CD4-positive, alpha-beta T cell treated with Interleukin-17A for 4 hours (primary cell): ENCODE results near the gene MOG.

Source experiments
- DNase-seq: peaks from one replicate; pipeline ENCODE4 v3.0.0-alpha.2; 2020; ENCODE audit warnings: mixed read lengths

MOG gene

DNA sequence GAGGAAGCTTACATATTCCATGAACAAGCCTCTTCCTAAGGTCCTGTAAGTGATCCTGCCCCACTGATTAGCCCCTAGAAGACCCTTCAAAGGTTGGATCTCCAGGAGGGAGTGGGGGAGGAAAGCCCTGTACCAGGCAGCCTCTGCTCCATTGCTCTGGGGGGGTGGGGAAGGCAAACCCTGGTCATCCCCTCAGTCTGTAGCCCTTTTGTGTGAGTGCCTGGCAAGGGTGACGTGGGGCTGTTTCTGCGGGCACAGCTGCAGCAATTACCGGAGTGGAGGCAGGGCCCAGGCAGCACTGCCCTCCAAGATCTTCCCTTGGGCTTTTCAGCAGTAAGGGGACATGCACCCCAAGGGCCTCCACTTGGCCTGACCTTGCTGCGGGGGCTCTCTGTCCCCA is at the start of gene MOG:
MOG (plus strand) TSS at position 295 of the 400 bp plus-strand sequence. CDS start 118 bp downstream, outside the sequence.
- DNase-seq = no peak

DNA sequence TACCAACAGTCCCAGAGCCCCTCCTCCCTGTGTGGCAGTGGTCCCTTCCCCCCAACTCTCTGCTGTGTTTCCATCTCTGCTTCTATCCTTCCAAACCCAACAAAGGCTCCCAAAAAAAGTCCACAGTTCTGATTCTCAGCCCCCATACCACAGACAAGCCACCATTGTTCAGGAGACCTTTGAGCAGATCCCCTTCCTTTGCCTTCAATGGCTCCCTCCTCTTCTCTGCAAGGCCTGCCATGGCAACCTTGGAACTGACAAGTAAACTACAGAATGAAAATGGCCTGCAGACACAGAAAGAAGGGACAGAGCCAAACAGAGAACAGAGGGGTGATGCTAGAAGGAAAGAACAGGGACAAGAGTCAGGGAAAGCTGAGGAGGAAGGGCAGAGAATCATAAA is 48.8 kb upstream of the MOG start:
- no peak for DNase-seq

DNA sequence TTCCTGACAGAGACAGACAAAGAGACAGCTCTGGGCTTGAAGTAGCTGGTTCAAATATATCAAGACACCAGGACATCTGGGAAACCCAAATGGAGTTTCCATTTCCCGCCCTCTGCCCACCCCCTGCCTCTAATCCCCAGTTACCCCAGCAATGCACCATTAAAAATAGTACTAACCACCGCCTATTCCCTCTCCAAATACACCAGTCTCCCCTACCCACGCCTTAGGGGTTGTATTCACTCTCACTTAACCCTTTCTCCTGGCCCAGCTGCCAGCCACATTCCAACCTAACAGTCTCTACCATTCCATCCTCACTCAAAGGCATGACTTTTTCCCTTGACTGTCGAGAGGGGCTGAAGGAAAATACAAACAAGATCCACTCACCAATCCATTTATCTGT is 46.4 kb upstream of the MOG start:
- no peak for DNase-seq

DNA sequence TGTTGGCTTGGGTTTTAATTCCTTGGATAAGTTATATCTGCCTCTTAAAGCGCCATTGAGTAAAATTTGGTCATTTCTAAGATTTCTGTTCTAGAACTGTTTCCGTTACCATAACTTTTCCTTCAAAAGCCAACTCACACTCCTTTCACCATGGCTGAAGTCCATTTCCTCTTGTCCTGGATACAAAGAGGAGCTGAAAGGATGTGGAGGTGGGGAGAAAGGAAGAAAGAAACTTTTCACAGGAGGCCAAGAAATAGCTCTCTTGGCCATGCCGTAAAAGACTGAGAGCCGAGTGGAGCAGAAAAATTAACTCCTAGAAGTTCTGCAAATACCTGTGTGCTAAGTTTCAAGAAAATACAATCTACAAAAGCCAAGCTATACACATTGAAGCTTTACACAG is 45.5 kb upstream of the MOG start:
- no peak for DNase-seq

DNA sequence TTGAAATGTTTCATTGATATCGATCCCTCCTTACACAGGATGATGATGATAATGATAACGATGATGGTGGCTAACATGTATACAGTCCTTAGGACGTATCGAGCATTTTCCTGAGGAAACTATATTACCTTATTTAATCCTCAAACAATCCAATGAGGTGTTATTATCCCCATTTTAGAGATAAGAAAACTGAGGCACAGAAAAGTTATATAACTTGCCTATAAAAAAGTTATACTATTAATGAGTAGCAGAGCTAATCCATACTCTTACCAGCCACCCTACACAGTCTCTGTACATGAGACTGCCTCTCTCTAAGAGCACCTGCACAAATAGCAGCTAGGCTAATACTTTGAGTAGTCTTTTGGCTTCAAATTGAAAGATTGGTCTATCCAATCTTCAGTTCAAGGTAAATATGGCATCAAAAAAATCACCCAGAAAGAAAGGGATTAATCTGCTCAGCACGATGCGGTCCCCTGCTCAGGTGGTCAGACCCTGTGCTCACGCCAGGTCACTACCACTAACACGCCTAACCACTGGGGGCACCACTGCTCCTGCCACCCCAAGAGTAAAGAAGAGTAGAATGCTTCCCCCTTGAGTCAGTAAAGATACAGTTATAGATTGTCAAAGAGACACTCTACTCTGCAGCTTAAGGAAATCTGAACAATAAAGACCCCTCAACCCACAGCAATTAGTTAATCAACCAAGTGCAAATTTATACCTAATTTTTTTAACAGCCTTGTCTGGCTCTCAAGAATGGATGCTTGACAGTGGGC is 38.9 kb upstream of the MOG start:
- peak; percentile 10 for DNase-seq

DNA sequence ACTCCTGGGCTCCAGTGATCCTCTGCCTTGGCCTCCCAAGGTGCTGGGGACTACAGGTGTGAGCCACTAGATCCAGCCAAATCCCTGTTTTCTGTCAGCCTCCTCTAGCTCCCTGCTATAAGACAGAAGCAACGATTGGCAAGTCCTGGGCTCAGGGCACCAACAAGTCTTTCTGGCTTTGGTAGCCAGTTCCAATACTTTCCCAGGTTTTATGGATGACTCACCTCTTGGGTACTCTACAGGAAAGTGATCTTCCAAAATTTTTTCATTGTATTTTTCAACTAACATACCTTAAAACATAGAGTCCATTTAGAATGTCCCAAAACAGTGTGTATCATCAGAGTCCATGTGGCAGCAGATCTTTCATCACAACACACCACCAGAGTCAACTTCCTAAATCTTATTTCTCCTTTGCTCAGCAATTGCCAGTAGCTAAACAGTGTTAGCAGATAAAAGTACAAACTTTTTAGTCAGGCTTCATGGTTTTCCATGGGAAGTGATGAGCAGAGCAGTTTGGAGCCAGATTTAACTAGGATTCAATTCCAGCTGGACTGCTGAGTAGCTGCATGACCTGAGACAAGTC is 37.2 kb upstream of the MOG start:
- DNase-seq = no peak

DNA sequence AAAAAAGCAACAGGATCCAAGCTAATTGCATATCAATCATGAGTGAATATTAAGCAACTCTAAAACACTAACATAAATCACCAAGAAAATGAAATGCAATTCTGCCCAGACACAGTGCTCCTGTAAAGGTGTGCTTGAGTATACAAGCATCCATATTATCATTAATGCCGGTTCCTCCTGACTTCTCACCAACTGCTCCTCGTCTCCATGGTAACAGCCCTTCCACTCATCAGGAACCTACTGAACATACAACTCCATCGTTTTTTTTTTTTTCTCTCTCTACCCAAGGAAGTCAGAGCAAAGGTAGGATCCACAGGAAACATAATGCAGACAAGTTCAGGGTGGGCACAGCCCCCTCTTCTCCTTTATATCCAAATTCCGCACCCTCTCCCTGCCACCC is 36.3 kb upstream of the MOG start:
- DNase-seq = no peak

DNA sequence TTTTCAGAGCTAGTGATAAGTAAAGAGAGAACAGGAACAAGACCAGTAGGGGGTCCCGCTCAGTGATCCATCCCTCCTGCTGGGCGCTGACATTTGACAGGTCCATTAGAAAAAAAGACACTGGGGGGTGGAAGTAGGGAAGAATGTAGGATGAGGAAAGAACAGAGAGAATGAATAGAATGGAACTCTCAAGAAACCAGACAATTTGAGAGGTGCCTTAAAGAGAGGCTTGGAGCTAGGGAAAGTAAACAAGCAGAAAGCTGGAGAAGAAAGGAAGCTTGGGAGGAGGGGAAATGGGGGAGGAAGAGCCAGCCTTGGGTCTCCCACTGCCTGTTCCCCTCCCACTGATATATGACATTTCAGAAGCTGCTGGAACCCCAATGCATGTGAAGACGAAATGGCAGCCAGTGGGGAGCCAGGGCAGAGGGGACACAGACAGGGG is 32.4 kb upstream of the MOG start:
- no peak for DNase-seq

DNA sequence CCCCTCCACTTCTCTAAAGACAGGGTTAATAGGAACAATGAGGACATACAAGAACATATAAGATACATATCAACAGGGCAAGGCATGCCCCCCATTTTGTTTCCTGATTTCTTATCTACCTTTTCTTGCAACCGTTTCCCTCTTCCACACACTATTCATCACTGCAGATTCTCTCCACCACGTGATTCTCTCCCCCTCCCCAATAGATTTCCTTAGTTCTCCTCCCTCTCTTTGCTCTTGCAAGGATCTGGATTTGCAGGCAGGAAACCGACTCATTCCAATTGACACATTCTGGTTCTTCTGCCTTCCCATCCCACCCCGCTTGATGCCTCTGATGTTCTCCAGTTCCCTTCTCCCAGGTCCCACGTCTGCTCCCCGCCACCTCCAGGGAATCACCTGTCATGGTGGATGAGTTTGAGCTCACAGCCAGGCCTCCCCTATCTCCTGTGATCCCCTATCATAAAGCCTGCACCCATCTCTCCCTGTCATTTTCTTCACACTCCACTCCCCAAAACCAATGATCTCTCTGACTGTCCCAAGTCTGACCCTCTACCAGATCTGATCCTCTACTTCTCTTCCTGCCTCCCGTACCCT is 31.5 kb upstream of the MOG start:
- DNase-seq = no peak

DNA sequence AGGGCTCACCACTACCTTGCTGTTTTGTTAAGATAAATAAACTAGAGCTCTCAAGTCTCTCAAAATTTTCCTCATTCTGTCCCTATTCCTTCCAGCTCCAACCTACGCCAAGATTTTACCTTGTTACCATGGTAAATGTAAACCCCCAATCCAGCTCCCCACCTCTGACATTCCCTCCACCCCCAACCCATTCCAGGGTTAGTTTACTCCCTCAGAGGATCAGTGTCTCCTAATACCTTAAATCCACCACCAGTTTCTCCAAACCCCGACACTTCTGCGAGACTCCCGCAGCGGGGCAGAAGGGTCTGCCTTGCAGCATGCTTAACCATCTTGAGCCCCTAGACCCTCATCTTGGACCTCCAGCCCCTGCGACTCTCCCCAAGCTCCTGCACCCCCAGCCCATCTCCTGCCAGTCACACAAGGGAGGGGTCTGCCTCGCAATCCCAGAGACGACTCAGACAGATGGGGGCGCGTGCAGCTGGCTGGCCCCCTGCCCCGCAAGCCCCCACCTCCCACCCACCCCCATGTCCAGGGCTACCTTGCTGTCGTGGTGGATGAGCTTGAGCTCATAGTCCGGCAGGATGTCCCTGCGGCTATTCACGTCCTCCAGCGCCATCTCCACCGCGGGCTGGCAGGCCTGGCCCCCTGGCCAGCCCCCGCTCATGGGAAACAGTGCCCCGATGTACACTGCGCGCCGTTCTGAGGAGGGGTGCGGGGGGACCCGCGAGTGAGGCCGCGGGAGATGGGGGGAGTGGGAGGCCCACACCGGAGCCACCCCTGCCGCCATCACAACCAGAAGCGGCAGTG is 29.7 kb upstream of the MOG start:
- no peak for DNase-seq

DNA sequence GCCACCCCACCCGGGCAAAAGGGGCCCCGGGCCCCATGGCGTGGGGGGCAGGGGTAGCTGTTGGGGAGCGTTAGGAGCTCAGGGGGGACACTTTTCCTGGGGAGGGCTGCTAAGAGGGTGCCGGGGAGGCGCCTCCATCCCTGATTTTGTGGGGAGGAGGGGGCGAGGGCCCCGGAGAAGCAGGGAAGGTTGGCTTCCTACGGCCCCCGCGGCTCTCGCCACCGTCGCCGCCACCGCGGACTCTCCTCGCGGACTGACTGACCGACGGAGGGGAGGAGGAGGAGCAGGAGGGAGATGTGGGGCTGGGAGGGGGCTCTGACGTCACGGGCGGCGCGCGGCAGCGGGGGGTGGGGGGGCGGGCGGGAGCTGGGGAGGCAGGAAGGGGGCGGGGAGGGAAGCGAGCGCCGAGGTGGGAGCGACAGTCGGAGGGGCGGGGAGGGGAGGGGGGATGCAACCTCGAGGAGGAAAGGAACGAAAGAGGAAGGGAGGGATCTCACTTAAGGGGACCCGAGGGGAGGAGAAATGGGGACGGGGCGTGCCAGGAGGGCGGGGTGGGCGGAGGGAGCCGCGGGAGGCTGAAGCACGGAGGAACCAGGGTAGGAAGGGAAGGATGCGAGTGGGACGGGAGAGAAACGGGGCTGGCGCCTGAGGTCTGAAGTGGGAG is 29.0 kb upstream of the MOG start:
- DNase-seq = peak; percentile 80

DNA sequence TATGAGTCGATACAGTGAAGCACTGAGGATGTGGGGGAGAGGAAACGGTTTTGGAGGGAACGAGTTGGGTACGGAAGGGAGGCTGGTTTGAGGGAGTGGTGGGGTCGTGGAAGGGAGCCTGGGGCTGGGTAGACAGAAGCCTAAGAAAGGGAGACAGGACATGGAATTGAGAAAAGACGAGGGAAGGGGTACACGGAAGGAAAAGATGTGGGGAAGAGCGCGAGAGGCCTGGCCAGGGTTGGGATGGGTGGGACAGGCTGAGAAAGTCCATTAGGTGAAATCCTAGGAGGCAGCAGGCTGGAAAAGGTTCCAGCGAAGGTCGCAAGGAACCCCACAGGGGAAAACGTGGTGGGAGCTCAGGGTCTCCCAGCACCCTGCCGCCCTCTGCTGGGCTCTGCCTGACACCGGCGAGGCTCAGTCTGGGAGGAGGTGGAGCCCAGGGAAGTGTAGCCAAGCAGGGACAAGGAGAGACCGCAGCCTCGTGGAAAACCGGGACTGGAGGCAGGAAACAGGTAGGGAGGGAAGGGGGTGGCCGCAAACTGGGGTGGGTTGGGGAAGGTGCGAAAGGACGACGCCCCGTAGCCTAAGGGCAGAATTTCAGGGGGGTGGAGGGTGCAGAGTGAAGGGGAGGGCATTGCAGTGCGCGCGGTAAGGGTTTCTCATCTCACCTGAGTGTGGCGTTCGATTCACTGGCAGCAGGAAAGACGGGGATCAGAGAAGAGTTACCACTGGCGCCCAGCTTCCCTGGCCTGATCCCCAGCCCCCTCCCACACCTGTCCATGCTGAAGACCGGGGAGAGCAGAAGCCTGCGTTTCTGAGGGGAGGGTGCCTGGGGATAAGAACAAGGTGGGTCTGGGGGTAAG is 28.2 kb upstream of the MOG start:
- DNase-seq = peak; percentile 72

DNA sequence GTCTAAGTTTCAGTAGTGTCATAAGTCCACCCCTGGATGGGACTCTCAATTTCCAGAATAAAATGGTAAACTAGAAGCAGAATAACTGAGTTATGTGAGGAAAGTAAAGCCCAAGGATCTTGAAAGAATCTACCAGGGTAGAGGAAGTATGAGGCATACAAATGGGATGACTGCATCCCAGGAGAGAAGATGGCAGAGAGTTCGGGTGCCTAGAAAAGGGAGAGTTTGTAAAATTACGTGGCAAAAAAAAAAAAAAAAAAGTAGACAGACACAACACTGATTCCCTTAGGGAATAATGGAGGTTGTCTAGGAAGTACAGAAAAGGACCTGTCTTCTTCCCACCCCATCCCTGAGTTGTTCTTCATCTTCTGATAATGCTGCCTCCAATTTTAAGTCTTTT is 27.3 kb upstream of the MOG start:
- DNase-seq = no peak

DNA sequence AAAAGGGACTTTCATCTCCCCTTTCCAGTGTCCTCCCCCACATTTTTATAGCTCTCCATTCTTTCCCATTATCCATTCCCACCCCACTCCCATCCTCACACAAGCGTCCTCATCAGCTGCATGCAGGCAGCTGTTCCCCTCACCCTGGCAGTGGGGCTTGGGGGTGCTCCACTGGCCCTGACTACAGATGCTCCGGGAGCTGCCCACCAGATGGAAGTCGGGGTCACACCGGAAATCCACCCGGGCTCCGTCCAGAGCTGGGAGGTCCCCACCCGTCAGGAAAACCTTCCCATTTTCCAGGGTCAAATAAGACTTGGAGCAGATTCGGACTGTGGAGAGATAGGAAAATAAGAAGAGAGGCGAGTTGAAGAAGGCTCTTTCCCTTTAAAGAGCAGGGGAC is 26.6 kb upstream of the MOG start:
- no peak for DNase-seq

DNA sequence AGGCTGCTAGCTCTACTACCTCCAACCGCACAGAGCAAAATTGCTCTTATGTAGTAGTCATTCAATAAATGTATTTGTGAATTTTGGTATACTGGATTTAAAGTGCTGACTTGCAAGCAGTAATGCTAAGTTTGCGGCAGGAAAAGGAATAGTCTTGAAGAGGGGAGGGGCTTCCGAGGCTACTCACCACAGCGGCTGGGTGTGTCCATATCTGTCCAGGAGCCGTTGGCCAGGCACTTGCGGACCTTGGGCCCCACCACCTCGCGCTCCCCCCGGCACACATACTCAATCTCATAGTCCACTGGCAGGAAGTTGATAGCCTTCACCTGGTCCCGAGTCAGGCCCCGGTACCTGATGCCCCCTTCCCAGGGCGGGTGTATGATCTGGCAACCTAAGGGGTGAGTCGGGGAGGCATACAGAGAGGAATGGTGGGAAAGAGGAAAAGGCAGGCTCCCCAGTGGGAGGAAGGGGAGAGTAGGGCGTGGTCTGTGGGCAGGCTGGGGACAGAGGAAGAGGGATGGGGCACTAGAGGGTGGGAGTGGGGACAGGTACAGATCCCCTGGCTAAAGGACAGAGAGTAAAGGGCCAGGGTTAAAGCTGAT is 25.6 kb upstream of the MOG start:
- no peak for DNase-seq

DNA sequence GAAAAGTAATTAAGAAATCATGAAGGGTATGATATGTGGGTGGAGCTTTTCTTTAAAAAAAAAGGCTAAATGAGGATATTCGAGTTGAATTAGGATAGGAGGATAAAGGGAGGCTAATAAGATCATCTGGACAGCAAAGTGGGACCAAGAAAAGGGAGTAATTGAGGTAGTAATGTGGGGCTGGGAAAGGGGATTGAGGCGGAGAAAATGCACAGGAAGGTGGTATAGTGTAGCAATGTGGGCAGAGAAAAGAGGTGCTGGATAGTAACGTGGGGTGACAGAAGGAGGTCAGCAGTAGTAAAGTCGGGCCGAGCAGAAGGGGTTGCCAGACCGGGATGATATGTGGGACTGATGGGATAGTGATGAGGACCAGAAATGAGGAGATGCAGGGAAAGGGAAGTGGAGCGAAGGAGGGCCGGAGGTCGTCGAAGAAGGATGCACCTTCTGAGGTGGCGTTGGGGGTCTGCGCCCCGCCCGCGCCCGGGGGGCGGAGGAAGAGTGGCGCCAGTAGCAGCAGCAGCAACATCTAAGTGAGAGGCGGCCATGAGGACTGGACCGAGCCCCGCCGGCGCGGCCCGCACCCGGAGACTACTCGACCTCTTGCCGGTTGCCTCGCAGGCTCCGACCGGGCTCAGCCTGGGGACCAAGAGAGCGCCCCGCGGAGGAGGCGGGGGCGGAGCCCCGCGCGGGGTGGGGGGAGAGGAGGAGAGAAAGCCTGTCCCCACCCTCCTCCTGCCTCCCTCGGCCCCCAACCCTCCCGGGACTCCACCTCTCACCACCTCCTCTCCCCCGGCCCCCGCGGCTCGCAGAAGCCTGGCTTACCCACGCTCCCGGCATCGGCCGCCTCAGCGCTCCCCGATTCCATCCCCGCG is 24.8 kb upstream of the MOG start:
- DNase-seq = peak; percentile 83

DNA sequence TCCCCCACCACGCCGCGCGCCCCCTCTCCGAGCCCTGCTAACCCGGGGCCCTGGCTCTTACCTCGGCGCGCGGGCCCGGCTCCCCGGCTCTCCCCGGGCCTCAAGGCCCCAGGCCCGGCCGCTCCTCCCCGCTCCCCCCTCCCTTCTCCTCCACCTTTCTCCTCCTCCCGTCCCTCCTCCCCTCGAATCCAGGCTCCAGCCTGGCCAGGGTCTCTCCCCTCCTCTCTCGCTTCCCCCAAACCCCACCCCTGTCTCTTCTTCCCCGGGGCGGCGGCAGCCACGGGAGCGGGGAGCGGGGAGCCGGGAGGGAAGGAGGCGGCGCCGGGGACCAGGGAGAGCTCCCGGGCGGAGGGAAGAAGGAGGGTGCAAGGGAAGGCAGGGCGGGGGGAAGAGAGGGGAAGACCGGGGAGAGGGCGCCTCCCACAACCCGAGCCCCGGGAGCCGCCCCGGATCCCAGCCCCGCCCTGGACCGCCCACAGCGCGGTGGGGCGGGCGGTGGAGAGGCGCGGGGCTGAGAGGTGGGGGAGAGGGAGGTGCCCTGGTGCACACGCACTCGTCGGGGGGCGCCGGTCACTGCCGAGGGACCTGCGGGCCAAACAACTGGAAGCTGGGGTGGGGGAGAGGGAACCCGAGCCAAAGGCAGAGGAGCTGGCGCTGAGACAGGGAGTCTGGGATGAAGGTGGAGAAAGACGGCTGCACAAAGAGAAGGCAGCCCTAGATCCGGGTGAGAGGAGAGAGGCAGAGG is 23.9 kb upstream of the MOG start, which contains the start of gene GABBR1:
GABBR1 (minus strand) TSS at position 395 of the 745 bp plus-strand sequence. CDS start 798 bp downstream, outside the sequence.
- DNase-seq = peak; percentile 87

DNA sequence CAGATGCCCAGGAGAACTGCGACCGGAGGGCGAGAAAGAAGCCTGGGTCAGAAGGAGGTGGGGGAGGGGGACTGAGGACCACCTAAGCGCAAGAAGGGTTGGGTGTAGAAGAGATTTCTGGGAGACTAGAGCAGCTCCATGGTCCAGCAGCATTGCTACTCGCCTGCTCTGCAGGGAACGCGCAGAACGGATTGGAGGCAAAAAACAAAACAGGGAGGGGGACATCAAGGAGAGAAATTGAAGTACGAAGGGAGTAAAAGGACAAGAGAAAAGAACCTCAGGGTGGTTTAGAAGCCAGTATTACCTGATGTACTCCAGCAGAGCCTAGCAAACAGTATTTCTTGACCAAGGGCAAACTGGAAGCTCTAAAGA is 23.4 kb upstream of the MOG start:
- no peak for DNase-seq

DNA sequence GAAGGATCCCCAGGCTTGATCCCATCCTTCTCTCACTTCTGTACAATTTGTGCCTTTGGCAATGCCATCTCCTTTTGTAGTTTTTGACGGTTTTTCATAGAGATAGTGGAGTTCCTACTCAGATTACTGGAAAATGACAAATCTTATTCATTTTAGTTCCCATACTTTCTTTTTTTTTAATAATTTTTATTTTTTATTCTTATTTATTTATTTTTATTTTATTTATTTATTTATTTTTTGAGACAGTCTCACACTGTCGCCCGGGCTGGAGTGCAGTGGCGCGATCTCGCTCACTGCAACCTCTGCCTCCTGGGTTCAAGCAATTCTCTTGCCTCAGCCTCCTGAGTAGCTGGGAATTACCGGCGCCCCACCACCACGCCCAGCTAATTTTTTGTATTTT is 19.6 kb upstream of the MOG start:
- no peak for DNase-seq
